GM18520 (cell line): ENCODE measurements around the gene SYP.

Source experiments
- ATAC-seq: cut with Tn5 transposase; IDR thresholded peaks from one replicate; pipeline ENCODE4 v1.9.1; 2021; ENCODE audit not compliant: unreplicated experiment

SYP gene

GRCh38 chrX:49221868-49222267 is 21.9 kb upstream of the SYP start:
- no peak for ATAC-seq

GRCh38 chrX:49220100-49220499 is 20.1 kb upstream of the SYP start:
- no peak for ATAC-seq

- ATAC-seq = no peak
Measured at GRCh38 chrX:49214996-49215526, 15.1 kb upstream of the SYP start.

DNA sequence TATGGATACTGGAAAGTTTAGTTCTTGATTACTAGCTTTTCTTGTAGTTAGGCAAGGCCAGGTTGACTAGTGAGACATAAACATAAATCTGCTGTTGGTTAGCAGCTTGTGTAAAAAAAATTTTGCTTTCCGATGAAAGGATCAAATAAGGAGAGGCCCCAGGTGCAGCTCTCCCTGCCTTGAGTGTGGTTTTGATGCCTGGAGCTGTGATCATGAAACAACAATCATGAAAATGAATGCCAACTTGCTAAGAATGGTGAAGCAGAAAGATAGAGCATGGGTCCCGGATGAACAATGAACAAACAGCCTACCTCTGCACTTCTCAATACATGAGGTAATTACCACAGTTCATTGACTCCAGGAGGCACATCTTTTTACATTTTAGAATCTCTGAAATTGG is 14.4 kb upstream of the SYP start:
- no peak for ATAC-seq

DNA sequence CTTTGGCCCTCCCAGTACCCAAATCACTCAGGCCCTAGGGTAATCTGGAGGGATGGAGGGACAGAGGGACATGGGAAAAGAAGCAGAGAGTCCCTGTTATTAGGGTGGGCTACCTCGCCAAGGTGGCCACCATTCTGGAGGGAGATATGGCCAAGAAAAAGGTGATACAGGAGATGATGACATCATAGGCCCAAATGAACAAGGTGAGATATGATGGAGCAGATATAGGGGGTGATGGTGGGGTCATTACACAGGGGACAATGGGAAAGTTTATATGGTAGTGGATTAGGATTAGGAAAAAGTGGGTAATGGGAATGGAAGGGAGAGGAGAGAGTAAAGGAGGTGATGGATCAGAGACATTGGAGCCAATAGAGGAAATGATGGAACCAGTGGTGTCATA is 12.9 kb upstream of the SYP start:
- no peak for ATAC-seq

GRCh38 chrX:49212209-49212608 is 12.2 kb upstream of the SYP start:
- no peak for ATAC-seq

GRCh38 chrX:49211074-49211473 is 11.1 kb upstream of the SYP start:
- no peak for ATAC-seq

DNA sequence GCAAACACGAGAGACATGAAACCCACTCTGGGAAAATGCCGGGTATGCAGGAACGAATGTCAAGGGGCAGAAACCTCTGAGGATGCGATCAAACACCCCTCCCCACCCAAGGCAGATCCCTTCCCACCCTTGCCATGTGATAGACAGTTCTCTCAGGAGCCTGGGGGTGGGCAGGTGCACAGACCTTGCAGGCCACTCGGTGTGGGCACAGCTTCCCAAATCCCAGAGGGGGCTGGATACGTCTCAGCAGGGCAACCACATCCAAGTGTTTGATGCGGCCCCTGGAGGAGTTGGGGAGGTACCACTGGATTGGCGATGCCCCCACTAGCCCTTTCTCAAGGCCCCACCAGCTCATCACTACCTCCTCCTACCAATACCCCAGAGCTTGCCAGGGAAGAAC is 10.4 kb upstream of the SYP start:
- no peak for ATAC-seq

GRCh38 chrX:49209434-49210251 is 9.7 kb upstream of the SYP start:
- no peak for ATAC-seq

DNA sequence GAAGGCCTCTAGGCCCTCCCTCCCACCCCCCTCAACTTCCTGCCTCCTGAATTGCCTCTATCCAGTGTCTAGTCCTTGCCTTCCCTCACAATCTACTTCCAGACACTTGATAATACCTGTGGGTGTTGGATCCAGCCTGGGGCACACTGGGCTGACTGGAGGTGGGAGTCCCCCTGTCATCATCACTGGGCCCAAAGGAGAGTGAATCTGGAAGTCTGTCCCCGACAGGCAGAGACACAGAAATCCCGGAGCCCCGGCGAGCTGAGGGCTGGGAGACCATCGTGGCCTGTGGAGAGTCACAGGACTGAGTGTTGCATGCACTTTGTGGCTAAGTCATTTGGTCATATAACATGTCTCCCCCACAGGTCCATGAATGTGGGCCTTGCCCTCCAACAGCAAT is 8.4 kb upstream of the SYP start:
- no peak for ATAC-seq

GRCh38 chrX:49206543-49206942 is 6.5 kb upstream of the SYP start:
- no peak for ATAC-seq

- ATAC-seq = no peak
Measured at GRCh38 chrX:49205443-49205842, 5.5 kb upstream of the SYP start.

GRCh38 chrX:49204709-49205108 is 4.7 kb upstream of the SYP start:
- ATAC-seq = no peak

DNA sequence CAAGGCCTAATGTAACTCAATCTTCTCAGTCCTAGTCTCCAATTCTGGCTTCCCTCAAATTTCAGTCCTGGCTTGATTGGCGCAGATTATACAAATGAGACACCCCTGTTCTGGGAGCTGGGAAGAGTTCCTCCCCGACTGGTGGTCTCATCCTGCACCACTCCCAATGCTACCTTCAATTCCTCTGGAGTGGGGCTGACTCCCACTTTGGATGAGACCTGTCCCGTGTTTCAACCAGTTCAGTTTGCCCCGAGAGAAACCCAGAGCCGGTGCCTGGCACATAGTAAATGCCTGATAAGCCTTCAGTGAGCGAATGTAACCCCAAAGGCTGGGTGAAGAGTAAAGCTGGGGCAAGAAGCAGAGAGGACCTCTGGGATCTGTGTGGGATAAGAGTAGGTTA is 4.0 kb upstream of the SYP start:
- no peak for ATAC-seq

- ATAC-seq = no peak
Measured at GRCh38 chrX:49203536-49203935, 3.5 kb upstream of the SYP start.

DNA sequence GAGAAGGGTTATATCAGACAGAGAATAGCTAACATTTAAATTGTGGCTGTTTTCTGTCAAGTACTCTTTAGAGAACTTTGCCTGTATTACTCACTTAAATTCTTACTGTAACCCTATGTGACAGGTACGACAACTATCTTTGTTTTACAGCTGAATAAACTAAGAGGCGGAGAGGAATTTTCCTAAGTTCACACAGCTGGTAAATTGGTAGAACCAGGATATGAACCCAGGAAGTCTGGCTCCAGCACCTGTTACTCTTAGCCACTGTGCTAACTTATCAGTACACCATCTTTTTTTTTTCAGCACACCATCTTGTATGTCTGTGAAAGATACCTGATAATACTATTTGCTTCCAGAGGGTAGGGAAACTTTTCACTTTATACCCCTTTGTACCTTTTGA is 2.0 kb upstream of the SYP start:
- no peak for ATAC-seq

DNA sequence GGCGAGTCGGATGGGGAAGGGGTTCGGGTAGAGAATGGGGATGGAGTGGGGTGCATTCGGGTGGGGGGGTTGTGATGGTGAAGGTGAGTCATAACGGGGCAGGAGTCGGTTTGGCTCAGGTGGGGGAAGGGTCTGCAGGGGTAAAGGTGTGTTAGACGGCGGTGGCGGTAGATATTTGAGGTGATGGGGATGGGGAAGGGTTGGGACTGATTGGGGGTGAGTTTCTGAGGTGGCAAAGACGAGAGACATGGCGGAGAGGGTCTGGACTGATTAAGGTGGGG is 738 bp downstream of the SYP start:
- no peak for ATAC-seq

GRCh38 chrX:49198540-49199314 is 1.3 kb downstream of the SYP start:
- no peak for ATAC-seq

DNA sequence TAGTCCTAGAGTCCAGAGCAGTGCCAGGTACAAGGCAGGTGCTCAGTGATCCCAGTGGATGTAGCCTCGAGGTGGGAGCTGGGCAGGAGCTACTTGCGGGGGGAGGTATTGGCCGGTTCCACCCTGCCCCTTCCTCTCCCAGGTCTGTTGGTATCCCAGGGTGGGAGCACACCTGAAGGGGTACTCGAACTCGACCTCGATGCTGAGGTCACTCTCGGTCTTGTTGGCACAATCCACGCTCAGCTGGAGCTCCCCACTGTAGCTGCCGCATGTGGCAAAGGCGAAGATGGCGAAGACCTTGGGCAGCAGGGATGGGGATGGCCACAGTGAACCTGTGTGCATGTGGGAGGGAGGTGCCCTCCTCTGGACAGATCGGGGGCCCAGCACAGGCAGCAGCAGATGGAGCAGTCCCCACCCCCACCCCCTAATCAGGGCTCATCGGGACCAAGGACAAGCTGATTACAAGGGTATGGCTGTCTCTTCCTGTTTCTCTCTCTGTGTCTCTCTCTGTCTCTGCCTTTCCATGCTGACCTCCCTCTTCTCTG is 2.4 kb downstream of the SYP start:
- no peak for ATAC-seq

DNA sequence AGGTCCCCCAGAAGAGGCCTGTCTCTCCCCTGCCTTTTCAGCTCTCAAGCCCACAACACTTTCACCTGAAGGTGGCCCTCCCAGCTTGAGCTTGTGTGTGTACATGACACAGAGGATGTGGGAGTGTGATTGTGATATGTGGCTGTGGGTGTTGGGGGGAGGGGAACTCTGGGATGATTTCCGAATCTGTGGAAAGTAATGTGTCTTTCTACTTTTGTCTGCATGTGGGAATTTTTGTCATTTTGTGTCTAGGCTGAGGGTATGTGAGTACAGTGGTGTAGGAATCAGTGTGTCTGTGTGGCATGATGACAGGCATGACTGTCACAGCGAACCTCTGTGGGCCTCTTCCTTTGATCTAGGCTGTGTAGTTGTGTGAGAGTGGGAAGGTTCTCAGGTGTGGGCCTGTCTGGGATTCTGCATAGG is 6.4 kb downstream of the SYP start:
- no peak for ATAC-seq

DNA sequence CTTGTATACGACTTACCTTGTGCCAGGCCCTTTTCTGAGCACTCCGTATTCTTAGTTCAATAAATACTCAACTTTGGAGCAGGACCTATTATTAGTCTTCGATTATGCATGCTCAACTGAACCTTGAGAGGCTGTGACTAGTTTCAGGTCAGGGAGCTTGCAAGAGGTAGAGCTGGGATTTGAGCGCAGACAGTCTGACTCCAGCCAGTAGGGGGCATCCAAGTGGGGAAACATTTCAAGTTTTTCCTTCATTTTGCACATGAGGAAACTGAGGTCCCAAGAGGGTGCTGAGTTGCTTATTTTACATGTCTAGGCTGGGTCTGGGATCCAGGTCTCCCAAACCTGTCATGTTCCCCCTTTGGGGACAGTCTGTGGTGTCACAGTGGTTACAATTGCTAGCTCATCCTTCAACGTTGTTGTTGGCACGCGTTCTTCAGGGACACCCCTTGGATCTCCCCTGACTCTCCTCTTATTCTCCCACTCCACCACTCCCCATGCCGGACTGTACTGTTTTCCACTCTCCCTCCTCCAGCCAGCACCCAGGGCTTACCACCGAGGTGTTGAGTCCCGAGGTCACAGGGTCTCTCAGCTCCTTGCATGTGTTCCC is 7.2 kb downstream of the SYP start:
- no peak for ATAC-seq

GRCh38 chrX:49191574-49192011 is 8.4 kb downstream of the SYP start:
- ATAC-seq = no peak
